Placental pericyte (primary cell): Measurements from ENCODE around the gene SCD. TPM values are rescaled to one million over a fixed set of nuclear protein-coding genes. Genes with fewer than 3 reads are reported as not detected.

Source experiments
- small RNA-seq: library from RNA; depleted of rRNA; stranded (forward); fragments of <200 nt; gene quantifications from one replicate; pipeline ENCODE3, GENCODE V24; 2012; ENCODE audit warnings: low replicate concordance
- total RNA-seq: library from RNA; depleted of rRNA; stranded (reverse); fragments of >200 nt; gene quantifications from 2 replicates; pipeline ENCODE4 v1.2.3, GENCODE V29; 2012

The SCD gene
- total RNA-seq = 200 and 1,148 TPM in 2 replicates

GRCh38 chr10:100346765-100347567 lies at the start of gene SCD:
SCD (plus strand) TSS chr10:100347233; CDS start chr10:100347505, 272 bp downstream.

GRCh38 chr10:100330079-100330478 lies 17.0 kb upstream of the SCD start, which contains the start of gene PKD2L1:
PKD2L1 (minus strand) TSS chr10:100330228; CDS start chr10:100330103, 125 bp downstream.

Small RNAs within 50 kb of the gene (small RNA-seq; reads per million reads assigned to genes)
- gene RF00019 = not detected

Other genes starting within 250 kb of the SCD start
- 22.8 and 42.7 TPM in 2 replicates for gene ERLIN1, start 161.2 kb upstream of the SCD start, total RNA-seq
- 19.7 and 39.7 TPM in 2 replicates for gene CHUK, start 117.6 kb upstream of the SCD start, total RNA-seq
- gene CWF19L1, start 79.6 kb upstream of the SCD start, total RNA-seq = 17.5 and 35.6 TPM in 2 replicates
- gene BLOC1S2, start 60.6 kb upstream of the SCD start, total RNA-seq = 36.1 and 49.2 TPM in 2 replicates
- not detected in 2 replicates for gene PKD2L1, start 17.0 kb upstream of the SCD start, total RNA-seq
- not detected in 2 replicates for gene WNT8B, start 115.8 kb downstream of the SCD start, total RNA-seq
- 2.9 and 4.2 TPM in 2 replicates for gene SEC31B, start 172.6 kb downstream of the SCD start, total RNA-seq
- 83.3 and 97.6 TPM in 2 replicates for gene NDUFB8, start 182.6 kb downstream of the SCD start, total RNA-seq
- 10.7 and 13.2 TPM in 2 replicates for gene HIF1AN, start 188.7 kb downstream of the SCD start, total RNA-seq